ENCODE results near the gene ADNP2. TPM values are rescaled to one million over a fixed set of nuclear protein-coding genes. Genes with fewer than 3 reads are reported as not detected.

The ADNP2 gene
- total RNA-seq, 1 donor from 2014 or later, result 14.6 TPM

- DNase-seq, result no peak
These were observed 1.6 kb upstream of the ADNP2 start for GRCh38 chr18:80107426-80107825.

DNA sequence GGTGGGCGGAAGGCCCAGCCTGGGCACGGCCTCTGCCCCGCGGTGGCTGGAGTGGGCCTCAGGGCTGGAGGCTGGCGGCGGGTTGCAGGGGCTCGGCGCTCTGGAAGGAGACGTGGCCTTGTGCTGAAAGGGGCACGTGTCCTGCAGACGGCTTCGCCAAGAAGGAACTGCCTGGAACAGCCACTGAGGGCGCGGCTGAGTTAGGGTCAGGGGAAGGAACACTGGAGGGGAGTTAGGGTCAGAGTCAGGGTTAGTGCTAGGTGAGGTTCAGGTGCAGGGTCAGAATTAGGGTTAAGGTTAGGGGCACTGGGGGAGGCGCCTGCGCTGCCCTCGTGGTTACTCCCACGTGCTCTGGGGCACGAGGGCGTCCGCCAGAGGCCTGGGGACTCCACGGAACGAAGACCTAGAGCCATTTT, 933 bp upstream of the ADNP2 start:
- no peak for DNase-seq

GRCh38 chr18:80109676-80110078, 615 bp downstream of the ADNP2 start:
- DNase-seq, result peak; percentile 56

DNA sequence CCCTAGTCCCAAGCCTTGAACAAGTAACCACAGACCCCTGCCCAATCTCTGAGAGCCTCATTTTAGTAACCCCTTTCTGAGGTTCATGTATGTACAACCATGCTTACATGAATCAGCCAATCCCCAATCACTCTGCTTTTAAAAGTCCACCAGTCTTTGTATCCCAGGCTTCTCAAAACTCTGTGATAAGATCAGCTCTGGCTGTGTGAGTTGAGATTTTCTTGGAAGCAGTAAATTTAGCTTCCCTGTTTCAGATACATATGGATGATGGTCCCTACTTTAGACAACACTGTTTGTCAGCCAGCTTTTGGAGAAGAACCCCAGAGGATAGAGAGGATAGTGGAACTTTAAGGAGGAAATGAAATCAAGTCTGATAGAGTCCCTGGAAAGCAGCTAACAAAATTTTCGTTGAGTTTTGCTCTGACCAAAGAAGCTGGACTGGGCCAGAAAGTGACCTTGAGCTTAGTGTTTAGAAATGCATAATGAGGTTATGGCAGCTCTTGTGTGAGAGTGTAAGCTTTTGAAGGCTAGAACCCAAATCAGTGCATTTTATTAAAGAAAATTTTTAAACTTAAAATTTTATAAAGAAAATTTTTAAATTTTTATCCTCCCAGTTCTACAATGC, 3.7 kb downstream of the ADNP2 start:
- DNase-seq, result no peak

DNA sequence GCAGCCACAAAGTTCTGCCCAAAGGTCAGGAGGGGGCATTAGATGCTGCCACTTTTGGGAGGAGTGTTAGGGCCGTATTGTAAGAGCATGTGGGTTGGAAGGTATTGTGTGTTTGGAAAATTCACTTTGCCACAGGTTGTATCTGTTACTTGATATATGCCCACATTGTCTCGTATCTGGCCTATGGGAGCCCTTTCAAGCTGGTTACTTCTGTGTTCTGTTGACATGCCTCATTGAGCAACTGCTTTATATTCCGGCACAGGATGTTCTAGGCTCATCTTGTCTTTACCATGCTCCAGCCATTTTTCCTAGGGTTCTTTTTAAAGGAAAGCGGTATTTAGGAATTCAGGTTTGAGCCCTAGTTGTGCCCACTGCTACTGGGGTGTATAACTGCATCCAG, 6.0 kb downstream of the ADNP2 start:
- DNase-seq, result no peak

GRCh38 chr18:80119111-80119510, 10.0 kb downstream of the ADNP2 start:
- no peak for DNase-seq

- no peak for DNase-seq
These were observed 11.9 kb downstream of the ADNP2 start for GRCh38 chr18:80120932-80121331.

DNA sequence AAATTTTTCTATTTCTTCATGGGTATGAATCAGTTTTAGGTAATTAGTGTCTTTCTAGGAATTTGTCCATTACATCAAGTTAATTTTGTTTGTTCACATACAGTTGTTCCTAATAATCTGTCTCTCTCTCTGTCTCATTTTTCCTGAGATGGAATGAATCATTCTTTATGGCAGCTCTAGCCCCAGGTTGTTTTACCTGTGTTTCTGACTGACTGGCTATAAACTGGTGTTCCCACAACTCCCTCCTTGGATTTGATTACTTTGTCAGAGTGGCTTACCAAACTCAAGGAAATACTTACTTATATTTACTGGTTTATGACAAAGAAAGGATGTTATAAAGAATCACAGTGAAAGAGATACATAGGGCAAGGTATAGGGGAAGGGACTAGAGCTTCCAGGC, 15.1 kb downstream of the ADNP2 start:
- no peak for DNase-seq

DNA sequence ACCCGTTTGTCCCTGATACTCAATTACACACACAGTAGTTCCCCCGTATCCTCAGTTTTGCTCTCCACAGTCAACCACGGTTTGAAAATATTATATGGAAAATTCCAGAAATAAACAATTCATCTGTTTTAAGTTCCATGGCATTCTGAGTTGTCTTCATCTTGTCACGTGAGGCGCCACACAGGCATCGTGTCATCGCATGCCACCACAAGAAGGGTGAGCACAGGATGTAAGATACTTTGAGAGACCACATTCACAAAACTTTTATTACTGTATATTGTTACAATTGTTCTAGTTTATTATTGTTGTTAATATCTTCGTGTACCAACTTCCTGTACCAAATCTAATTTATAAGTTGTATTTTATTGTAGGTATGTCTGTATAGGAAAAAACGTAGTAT, 17.7 kb downstream of the ADNP2 start:
- DNase-seq, result no peak

GRCh38 chr18:80127635-80128034, 18.6 kb downstream of the ADNP2 start:
- no peak for DNase-seq

DNA sequence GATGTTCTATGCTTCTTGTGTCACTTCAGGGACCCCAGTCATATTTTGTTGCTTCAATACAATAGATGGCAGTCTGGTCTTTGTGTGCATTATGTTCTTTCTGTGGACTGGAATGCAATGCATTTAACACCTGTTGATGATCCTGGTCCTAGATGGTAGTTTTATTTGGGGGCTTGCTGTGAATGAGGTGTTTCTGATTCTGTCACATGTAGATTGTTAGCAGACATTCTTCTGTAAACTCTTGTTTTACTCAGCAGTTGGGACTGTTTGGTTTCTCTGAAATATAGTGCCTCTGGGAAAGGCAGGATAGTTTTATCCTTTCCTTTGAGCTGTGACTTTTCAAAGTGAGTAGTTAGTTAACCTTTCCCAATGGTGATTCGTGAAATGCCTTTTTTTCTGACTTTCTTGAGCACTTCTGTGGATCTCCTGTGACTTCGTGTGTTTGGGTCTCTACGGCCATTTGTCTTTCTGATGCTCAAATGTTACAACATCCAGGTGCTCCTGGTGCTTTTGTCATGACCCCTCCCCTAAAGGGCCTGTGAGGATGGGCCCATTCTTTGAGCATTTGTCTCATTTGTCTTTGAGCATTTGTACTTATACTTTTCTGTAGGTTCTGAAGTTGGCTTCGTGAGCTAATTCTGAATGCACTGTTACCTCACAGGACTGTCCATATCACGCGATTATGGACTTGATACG, 20.8 kb downstream of the ADNP2 start:
- DNase-seq, result no peak

DNA sequence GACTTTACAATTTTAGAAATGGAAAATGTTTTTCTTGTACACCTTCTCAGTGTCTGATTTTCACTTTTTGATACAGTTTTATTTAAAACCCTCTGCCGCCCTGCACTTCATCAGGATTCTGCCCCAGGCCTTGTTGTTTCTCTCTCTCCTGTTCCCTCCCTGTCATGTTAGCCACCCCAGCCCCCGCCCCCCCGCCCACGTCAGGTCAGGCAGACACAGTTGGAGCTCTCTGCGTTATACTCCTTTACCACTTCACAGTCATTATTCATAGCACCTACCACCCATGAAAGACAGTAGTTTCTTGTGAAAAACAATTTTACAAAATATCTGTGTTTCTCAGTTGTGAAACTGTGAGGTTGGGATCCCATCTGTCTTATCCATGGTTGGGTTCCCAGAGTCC, 21.5 kb downstream of the ADNP2 start:
- DNase-seq, result no peak

DNA sequence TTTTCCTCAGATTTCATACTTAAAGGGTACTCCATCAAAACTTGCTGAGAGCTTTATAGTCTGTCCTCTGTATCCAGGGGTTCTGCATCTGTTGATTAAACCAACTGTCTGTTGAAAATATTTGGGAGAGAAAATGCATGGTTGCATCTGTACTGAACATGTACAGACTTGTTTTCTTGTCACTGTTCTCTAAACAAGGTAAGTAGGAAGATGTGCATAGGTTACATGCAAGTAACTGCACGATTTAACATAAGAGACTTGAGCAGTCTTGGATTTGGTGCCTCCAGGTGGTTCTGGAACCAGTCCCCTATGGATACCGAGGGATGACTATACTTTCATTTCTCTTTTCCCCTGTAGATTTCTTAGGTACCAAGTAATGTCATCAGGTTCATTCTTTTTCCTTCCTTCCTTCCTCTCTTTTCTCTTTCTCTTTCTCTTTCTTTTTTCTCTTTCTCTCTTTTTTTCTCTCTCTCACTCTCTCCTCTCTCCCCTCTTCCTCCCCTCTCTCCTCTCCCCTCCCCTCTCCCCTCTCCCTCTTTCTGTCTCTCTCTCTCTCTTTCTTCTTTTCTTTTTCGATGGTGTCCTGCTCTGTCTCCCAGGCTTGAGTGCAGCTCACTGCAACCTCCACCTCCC, 23.2 kb downstream of the ADNP2 start:
- no peak for DNase-seq

GRCh38 chr18:80133124-80133523, 24.1 kb downstream of the ADNP2 start:
- no peak for DNase-seq

DNA sequence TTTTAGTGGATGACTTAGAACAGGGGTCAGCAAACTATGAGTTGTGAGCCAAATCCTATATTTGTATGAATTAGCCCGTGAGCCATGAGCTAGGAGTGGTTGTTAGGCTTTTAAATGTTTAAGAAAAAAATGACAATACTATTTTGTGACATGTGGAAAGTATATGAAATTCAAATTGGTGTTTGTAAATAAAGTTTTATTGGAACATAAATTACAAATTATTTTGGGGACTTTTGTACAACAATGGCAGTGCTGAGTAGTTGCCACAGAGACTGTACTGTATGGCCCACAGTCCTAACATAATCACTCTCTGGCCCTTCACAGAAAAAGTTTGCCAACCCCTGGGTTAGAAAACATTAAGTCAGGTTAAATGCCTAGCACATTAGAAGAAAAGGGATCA, 26.1 kb downstream of the ADNP2 start:
- no peak for DNase-seq

- no peak for DNase-seq
These were observed 27.6 kb downstream of the ADNP2 start for GRCh38 chr18:80136679-80137078.

DNA sequence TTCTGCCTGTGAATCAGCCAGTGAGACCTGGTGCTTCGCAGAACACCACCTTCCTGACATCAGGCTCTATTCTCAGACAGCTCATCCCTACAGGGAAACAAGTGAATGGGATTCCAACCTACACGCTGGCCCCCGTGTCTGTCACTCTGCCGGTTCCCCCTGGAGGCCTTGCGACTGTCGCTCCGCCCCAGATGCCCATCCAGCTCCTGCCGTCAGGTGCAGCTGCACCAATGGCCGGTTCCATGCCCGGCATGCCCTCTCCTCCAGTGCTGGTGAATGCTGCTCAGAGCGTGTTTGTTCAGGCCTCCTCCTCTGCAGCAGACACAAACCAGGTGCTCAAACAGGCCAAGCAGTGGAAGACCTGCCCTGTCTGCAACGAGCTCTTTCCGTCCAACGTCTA, 28.1 kb downstream of the ADNP2 start:
- DNase-seq, result no peak

DNA sequence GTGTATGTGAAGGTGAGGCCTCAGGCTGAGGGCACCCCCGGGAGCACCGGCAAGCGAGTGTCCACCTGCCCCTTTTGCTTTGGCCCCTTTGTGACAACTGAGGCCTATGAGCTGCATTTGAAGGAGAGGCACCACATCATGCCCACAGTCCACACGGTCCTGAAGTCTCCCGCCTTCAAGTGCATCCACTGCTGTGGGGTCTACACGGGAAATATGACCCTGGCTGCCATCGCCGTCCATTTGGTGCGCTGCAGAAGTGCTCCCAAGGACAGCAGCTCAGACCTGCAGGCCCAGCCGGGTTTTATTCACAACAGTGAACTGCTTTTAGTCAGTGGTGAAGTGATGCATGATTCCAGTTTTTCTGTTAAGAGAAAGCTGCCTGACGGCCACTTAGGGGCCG, 28.9 kb downstream of the ADNP2 start:
- DNase-seq, result no peak

DNA sequence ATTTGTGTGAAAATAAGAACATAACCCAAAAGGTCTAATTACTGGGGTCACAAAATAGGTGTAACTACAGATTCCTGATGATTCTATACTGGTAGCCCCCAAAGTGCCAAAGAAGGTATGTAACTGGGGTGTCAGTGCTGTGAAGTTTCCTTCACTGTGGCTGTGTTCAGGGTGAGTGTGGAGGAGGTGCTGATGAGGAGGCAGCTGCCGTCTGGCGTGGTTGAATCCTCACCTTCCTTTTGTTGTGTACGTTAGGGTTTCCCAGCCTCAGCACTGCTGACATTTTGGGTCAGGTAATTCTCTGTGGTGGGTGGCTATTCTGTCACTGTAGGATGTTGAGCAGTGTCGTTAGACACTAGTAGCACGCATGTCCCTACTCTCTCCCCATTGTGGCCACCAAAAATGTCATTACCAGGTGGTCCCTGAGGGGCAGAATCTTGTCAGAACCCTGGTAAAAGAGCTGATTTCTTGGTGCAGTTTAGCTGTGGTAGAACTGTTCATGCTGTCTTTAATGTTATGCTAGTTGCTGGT, 31.5 kb downstream of the ADNP2 start:
- no peak for DNase-seq

GRCh38 chr18:80143881-80144280, 34.8 kb downstream of the ADNP2 start:
- peak; percentile 50 for DNase-seq

GRCh38 chr18:80145196-80145804, 36.2 kb downstream of the ADNP2 start:
- DNase-seq, result peak; percentile 15

GRCh38 chr18:80147037-80147417, 38.0 kb downstream of the ADNP2 start:
- DNase-seq, result peak; percentile 44

Measured in dermis blood vessel endothelial cell (primary cell).